H9 (cell line): Measurements from ENCODE around the gene RNF31. TPM values are rescaled to one million over a fixed set of nuclear protein-coding genes. Genes with fewer than 3 reads are reported as not detected.

Source experiments
- DNase-seq: peaks from one replicate; pipeline ENCODE4 v3.0.0-alpha.2; 2017
- H2AFZ ChIP-seq: one replicate; pipeline ENCODE4 v1.6.1; 2013; ENCODE audit warnings: mild to moderate bottlenecking, low read length, control low read depth, moderate library complexity
- H2AK5ac ChIP-seq: 2 replicates; pipeline ENCODE4 v1.6.1; 2013; ENCODE audit warnings: low read length, control low read depth, mixed read lengths; ENCODE audit not compliant: insufficient read length
- H2BK120ac ChIP-seq: one replicate; pipeline ENCODE4 v1.6.1; 2013; ENCODE audit warnings: low read depth, mild to moderate bottlenecking, low read length, control low read depth, inconsistent platforms; ENCODE audit not compliant: poor library complexity, severe bottlenecking
- H2BK12ac ChIP-seq: 2 replicates; pipeline ENCODE4 v1.6.1; 2013; ENCODE audit warnings: low read length, control low read depth, mixed read lengths, low read depth; ENCODE audit not compliant: insufficient read length
- H2BK15ac ChIP-seq: 2 replicates; pipeline ENCODE4 v1.6.1; 2013; ENCODE audit warnings: low read depth, low read length, control low read depth
- H2BK20ac ChIP-seq: one replicate; pipeline ENCODE4 v1.6.1; 2013; ENCODE audit warnings: low read depth, mild to moderate bottlenecking, low read length, control low read depth, inconsistent platforms; ENCODE audit not compliant: poor library complexity, severe bottlenecking
- H2BK5ac ChIP-seq: 2 replicates; pipeline ENCODE4 v1.6.1; 2013; ENCODE audit warnings: low read length, control low read depth, mixed read lengths; ENCODE audit not compliant: insufficient read length
- H3K14ac ChIP-seq: 2 replicates; pipeline ENCODE4 v1.6.1; 2013; ENCODE audit warnings: low read length, control low read depth; ENCODE audit not compliant: insufficient read depth
- H3K18ac ChIP-seq: 2 replicates; pipeline ENCODE4 v1.6.1; 2013; ENCODE audit warnings: low read depth, mild to moderate bottlenecking, mixed read lengths, low read length, control low read depth; ENCODE audit not compliant: insufficient read length
- H3K23ac ChIP-seq: 2 replicates; pipeline ENCODE4 v1.6.1; 2013; ENCODE audit warnings: low read length, control low read depth, mixed read lengths, low read depth; ENCODE audit not compliant: insufficient read length
- H3K23me2 ChIP-seq: 2 replicates; pipeline ENCODE4 v1.6.1; 2013; ENCODE audit warnings: low read depth, mild to moderate bottlenecking, mixed read lengths, low read length, control low read depth; ENCODE audit not compliant: insufficient read length, poor library complexity, severe bottlenecking
- H3K27ac ChIP-seq: 2 replicates; pipeline ENCODE4 v1.5.1; 2013; ENCODE audit warnings: low read length, control low read depth, mixed read lengths, low read depth; ENCODE audit not compliant: insufficient read length
- H3K27me3 ChIP-seq: 2 replicates; pipeline ENCODE4 v1.6.1; 2013; ENCODE audit warnings: low read length, control low read depth, inconsistent platforms; ENCODE audit not compliant: insufficient read depth
- H3K4ac ChIP-seq: 2 replicates; pipeline ENCODE4 v1.6.1; 2013; ENCODE audit warnings: low read depth, mild to moderate bottlenecking, control low read depth, inconsistent platforms, low read length, moderate library complexity
- H3K4me1 ChIP-seq: 2 replicates; pipeline ENCODE4 v1.6.1; 2013; ENCODE audit warnings: low read length, control low read depth, inconsistent platforms; ENCODE audit not compliant: insufficient read depth
- H3K4me2 ChIP-seq: 2 replicates; pipeline ENCODE4 v1.6.1; 2013; ENCODE audit warnings: low read length, control low read depth, mixed read lengths; ENCODE audit not compliant: insufficient read length, insufficient read depth
- H3K56ac ChIP-seq: 2 replicates; pipeline ENCODE4 v1.6.1; 2013; ENCODE audit warnings: low read depth, mild to moderate bottlenecking, mixed read lengths, low read length, control low read depth; ENCODE audit not compliant: insufficient read length
- H3K79me1 ChIP-seq: 2 replicates; pipeline ENCODE4 v1.6.1; 2013; ENCODE audit warnings: low read depth, mild to moderate bottlenecking, moderate library complexity, low read length, control low read depth, inconsistent platforms; ENCODE audit not compliant: insufficient read depth, poor library complexity, severe bottlenecking
- H3K79me2 ChIP-seq: 2 replicates; pipeline ENCODE4 v1.6.1; 2013; ENCODE audit warnings: low read length, control low read depth, inconsistent platforms; ENCODE audit not compliant: insufficient read depth
- H3K9ac ChIP-seq: 2 replicates; pipeline ENCODE4 v1.6.1; 2013; ENCODE audit warnings: low read length, control low read depth, mixed read lengths; ENCODE audit not compliant: insufficient read length; ENCODE audit errors: extremely low read depth
- H3K9me3 ChIP-seq: one replicate; pipeline ENCODE4 v1.6.1; 2013; ENCODE audit warnings: low read depth, low read length, inconsistent platforms; ENCODE audit not compliant: control insufficient read depth
- H3T11ph ChIP-seq: one replicate; pipeline ENCODE4 v1.6.1; 2013; ENCODE audit warnings: mild to moderate bottlenecking, low read length, control low read depth, inconsistent platforms
- H4K20me1 ChIP-seq: one replicate; pipeline ENCODE4 v1.6.1; 2013; ENCODE audit not compliant: control insufficient read depth, insufficient read length, insufficient read depth
- H4K5ac ChIP-seq: 2 replicates; pipeline ENCODE4 v1.6.1; 2013; ENCODE audit warnings: low read depth, mild to moderate bottlenecking, mixed read lengths, low read length, control low read depth; ENCODE audit not compliant: insufficient read length
- H4K8ac ChIP-seq: replicated peaks from 2 replicates; pipeline ENCODE4 v1.6.1; 2013; ENCODE audit warnings: low read length, control low read depth, mixed read lengths, low read depth; ENCODE audit not compliant: insufficient read length
- H4K91ac ChIP-seq: 2 replicates; pipeline ENCODE4 v1.6.1; 2013; ENCODE audit warnings: low read depth, mild to moderate bottlenecking, moderate library complexity, mixed read lengths, low read length, control low read depth; ENCODE audit not compliant: insufficient read length
- H3K27ac Mint-ChIP-seq, 3 experiments: 2 replicates in 2 of 3; 3 replicates in 1 of 3; pipeline ENCODE4 v1.8.0; 2020 to 2021; ENCODE audit warnings: mixed read lengths in 3 of 3, mild to moderate bottlenecking in 1 of 3, moderate library complexity in 1 of 3
- H3K27me3 Mint-ChIP-seq: 2 replicates; pipeline ENCODE4 v1.8.0; 2021; ENCODE audit warnings: low read depth, mild to moderate bottlenecking, moderate library complexity, mixed read lengths
- H3K36me3 Mint-ChIP-seq, 3 experiments: 2 replicates in 2 of 3; 3 replicates in 1 of 3; pipeline ENCODE4 v1.8.0; 2020 to 2021; ENCODE audit warnings: low read depth in 3 of 3, mixed read lengths in 3 of 3; ENCODE audit not compliant: insufficient read depth in 1 of 3
- H3K4me1 Mint-ChIP-seq, 2 experiments: 2 replicates each; pipeline ENCODE4 v1.8.0; 2020; ENCODE audit warnings: mixed read lengths in 2 of 2
- H3K4me3 Mint-ChIP-seq, 2 experiments: 2 replicates in 1 of 2; 3 replicates in 1 of 2; pipeline ENCODE4 v1.8.0; 2020 to 2021; ENCODE audit warnings: mild to moderate bottlenecking in 2 of 2, mixed read lengths in 2 of 2, moderate library complexity in 1 of 2
- H3K9me3 Mint-ChIP-seq, 2 experiments: 2 replicates in 1 of 2; 3 replicates in 1 of 2; pipeline ENCODE4 v1.8.0; 2020; ENCODE audit warnings: mild to moderate bottlenecking in 2 of 2, mixed read lengths in 2 of 2, moderate library complexity in 1 of 2
- CTCF ChIP-seq: fragments of 200-600 bp; sonication (generic); conservative IDR thresholded peaks from 3 replicates; pipeline ENCODE4 v1.8.0; 2021; ENCODE audit warnings: antibody characterized with exemption, mild to moderate bottlenecking
- WGBS: extraction: QIAGEN DNeasy Blood & Tissue Kit; methylation state at CpG from one replicate; pipeline ENCODE4 v1.1.7; 2013; ENCODE audit warnings: missing lambda C conversion rate, low lambda C conversion rate, mixed read lengths; ENCODE audit not compliant: insufficient read length; ENCODE audit errors: extremely low coverage; 5-methylcytosine and 5-hydroxymethylcytosine counted together
- total RNA-seq: library from RNA; stranded (reverse); gene quantifications from 2 replicates; pipeline ENCODE4 v1.2.1, GENCODE V29; 2021

The RNF31 gene
- total RNA-seq, 1 experiment from 2014 or later: 87.3 TPM

- H3K27me3 Mint-ChIP-seq: peaks cover 3% of the 10 kb centered on the region
- no peaks in the 10 kb centered on the region for H3K9me3 ChIP-seq
- no peaks in the 10 kb centered on the region; the same call in 1 of the 2 replicates for H3K79me2 ChIP-seq
- H3K9ac ChIP-seq: no peak overlapping the region
- no peak overlapping the region for H3K27ac ChIP-seq
- H3K14ac ChIP-seq: no peak overlapping the region
- H3K4me1 ChIP-seq: no peaks in the 10 kb centered on the region; the same call in 1 of the 2 replicates
- peaks cover 6% of the 10 kb centered on the region for H3K23me2 ChIP-seq
- no peak overlapping the region for H3K4me3 Mint-ChIP-seq
- no peak overlapping the region for H2BK20ac ChIP-seq
- H3K4ac ChIP-seq: no peak overlapping the region
- DNase-seq: no peak
- no peak overlapping the region for H2BK12ac ChIP-seq
- H2BK5ac ChIP-seq: no peak overlapping the region
- H3K4me1 Mint-ChIP-seq: peaks cover 14 to 19% of the 10 kb centered on the region in 2 experiments
- H3K79me1 ChIP-seq: no peaks in the 10 kb centered on the region
- no peak overlapping the region for H4K5ac ChIP-seq
- H3K23ac ChIP-seq: no peak overlapping the region
- H3K56ac ChIP-seq: no peak overlapping the region
- H3K18ac ChIP-seq: no peak overlapping the region
- no peak overlapping the region for H2BK120ac ChIP-seq
- H3K27ac Mint-ChIP-seq: no peak overlapping the region
- H2BK15ac ChIP-seq: no peak overlapping the region
- H3K4me2 ChIP-seq: no peak overlapping the region
- no peaks in the 10 kb centered on the region for H4K20me1 ChIP-seq
- no peak overlapping the region for H4K8ac ChIP-seq
- H2AK5ac ChIP-seq: no peak overlapping the region
- H2AFZ ChIP-seq: no peak overlapping the region
- H3K27me3 ChIP-seq: no peaks in the 10 kb centered on the region
- peaks cover 55 to 72% (median 60%) of the 10 kb centered on the region in 3 experiments for H3K36me3 Mint-ChIP-seq
- H3T11ph ChIP-seq: no peak overlapping the region
- TF ChIP-seq CTCF: no peak
- H3K9me3 Mint-ChIP-seq: peaks cover 2 to 6% of the 10 kb centered on the region in 2 experiments; a peak in 3 of 5 replicates
- no CpG with 5 or more reads among the region's 16 CpGs for WGBS
- no peak overlapping the region for H4K91ac ChIP-seq
Observed at GRCh38 chr14:24098229-24098926, 48.9 kb upstream of the RNF31 start.
